Prostate gland (tissue), 2 donors: ENCODE measurements around the gene INPP5A.

Experiments
- POLR2AphosphoS5 ChIP-seq: sonication (generic); formaldehyde crosslinking; IDR thresholded peaks from one replicate; pipeline ENCODE4 v1.6.1; 2017; ENCODE audit warnings: antibody characterized with exemption
- TF ChIP-seq, protein P1 (sequence below), 4 experiments: fragments of 200-600 bp in 2 of 4; fragments of 450-650 bp in 2 of 4; sonication (generic) in 2 of 4; IDR thresholded peaks; 1 replicate in 3 of 4; 2 replicates in 1 of 4; pipeline ENCODE4 v1.5.1; 2016 to 2019; ENCODE audit warnings: antibody characterized with exemption in 4 of 4, mild to moderate bottlenecking in 2 of 4, moderate library complexity in 2 of 4

DNA sequence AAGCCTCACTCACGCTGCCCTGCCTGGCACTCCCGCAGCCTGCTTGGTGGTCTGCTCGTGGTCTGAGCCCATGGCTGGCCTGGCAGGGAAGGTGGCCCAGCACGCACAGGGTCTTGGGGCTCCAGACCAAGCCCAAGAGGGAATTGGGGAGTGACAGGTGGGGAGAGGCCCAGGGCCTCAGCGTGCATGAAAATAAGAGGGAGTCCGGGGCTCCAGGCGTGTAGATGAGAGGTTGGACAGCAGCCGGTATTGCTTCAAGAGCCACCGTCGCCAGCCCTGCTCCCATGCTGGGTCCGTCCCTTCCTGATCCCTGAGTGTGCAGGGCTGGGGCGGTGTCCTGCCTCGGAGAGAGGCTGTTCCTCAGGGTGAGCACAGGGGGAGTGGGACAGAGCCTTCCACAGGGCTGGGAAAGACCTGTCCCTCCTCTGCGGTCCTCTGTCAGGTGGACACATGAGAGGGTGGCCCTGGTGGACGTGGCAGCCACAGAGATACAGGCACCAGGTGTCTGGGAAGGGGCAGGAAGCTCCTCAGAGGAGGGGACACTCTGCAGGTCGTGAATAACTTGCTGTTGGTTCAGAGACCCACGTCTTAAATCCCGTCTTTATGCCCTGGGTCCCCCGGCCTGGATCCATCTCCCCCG lies 113.1 kb downstream of the INPP5A start:
- TF ChIP-seq, protein P1, sequence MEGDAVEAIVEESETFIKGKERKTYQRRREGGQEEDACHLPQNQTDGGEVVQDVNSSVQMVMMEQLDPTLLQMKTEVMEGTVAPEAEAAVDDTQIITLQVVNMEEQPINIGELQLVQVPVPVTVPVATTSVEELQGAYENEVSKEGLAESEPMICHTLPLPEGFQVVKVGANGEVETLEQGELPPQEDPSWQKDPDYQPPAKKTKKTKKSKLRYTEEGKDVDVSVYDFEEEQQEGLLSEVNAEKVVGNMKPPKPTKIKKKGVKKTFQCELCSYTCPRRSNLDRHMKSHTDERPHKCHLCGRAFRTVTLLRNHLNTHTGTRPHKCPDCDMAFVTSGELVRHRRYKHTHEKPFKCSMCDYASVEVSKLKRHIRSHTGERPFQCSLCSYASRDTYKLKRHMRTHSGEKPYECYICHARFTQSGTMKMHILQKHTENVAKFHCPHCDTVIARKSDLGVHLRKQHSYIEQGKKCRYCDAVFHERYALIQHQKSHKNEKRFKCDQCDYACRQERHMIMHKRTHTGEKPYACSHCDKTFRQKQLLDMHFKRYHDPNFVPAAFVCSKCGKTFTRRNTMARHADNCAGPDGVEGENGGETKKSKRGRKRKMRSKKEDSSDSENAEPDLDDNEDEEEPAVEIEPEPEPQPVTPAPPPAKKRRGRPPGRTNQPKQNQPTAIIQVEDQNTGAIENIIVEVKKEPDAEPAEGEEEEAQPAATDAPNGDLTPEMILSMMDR (IDR thresholded peaks at IDR 0.05): no peak
- TF ChIP-seq POLR2AphosphoS5: no peak
